ENCODE data around the gene CLEC12A.
A peak's percentile ranks its signal among the peaks of the same experiment; 100 is the strongest.
"Not testable (repeated sequence)": the region's sequence is repeated elsewhere in the genome, so short reads cannot be mapped to it uniquely, and the experiment has no call there.

CLEC12A gene

DNA sequence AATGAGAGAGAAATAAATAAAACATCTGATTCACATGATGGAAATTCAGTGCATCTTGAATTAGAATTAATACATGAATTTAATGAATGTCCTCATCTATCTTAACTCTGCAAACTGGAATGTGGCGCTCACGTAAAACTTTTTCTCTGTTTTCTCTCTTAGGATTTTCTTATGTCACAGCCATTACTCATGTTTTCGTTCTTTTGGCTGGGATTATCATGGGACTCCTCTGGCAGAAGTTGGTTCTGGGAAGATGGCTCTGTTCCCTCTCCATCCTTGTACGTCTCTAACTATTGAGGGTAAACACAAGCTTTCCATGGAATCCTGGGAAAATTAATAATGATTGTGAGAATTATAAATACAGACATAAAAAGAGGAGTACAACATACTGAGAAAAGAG lies 44.2 kb downstream of the CLEC12A start:
- CTCF ChIA-PET = interaction anchor here (1.2 to 1.9 kb wide), 2 partner anchors 125 to 257 kb away, joined by 3 to 4 read pairs; no protein-coding TSS in a partner anchor

DNA sequence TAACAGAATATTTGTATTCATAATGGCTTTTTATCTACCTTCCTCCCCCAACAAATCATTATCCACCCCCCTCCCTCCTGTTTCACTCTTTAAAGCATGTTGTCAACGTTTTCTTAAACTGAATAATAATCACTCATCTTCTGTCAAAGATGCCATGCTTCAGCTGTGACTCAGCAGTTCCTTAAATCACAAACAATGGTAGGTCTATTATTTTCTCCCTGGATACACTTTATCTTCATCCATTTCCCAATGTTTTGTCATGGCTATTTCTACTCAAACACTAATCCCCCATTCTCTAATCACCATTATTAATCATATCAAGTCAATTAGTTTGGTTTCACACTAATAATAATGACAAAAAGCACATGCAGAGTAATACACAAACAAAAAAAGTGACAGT lies 45.7 kb downstream of the CLEC12A start:
- ChIA-PET CTCF (no interaction called here), POLR2A (no interaction called here)
- Histone ChIP-seq H3K27me3 (replicated peaks in 2 of 5; ENCODE audit: control insufficient read depth in 4 of 5, insufficient read depth in 5 of 5, low read length in 4 of 5) (no peaks in the 10 kb centered on the region), H3K27ac (ENCODE audit: insufficient read depth in 1 of 2, low read depth in 1 of 2, low read length in 2 of 2, poor library complexity in 1 of 2, severe bottlenecking in 2 of 2) (peak overlapping the region in 1 of 2 experiments; percentile 63), H3K4me1 (ENCODE audit: control extremely low read depth in 1 of 4, control insufficient read depth in 4 of 4, insufficient read depth in 4 of 4, low read length in 3 of 4) (peaks cover 0 to 25% (median 19%) of the 10 kb centered on the region in 4 experiments), H3K9me3 (ENCODE audit: control extremely low read depth in 1 of 5, control insufficient read depth in 4 of 5, insufficient read depth in 2 of 5, low read depth in 1 of 5, low read length in 4 of 5) (peaks cover 0 to 2% (median 0%) of the 10 kb centered on the region in 5 experiments), H3K36me3 (ENCODE audit: control insufficient read depth in 4 of 4, insufficient read depth in 4 of 4, low read length in 3 of 4) (no peaks in the 10 kb centered on the region), H3K4me3 (ENCODE audit: control insufficient read depth in 1 of 7, extremely low read depth in 1 of 7, insufficient read depth in 4 of 7, low read depth in 2 of 7, low read length in 6 of 7) (no peak overlapping the region)
- WGBS (ENCODE audit: insufficient coverage) = 0% methylated on average over 1 of the region's 1 CpG
- DNase-seq = peak in 2 of 3 donors; percentile 61 to 68

More for the DNA sequence above, 44.2 kb downstream of the CLEC12A start:
- no peaks in the 10 kb centered on the region for H3K36me3 ChIP-seq (ENCODE audit: control insufficient read depth in 4 of 4, insufficient read depth in 4 of 4, low read length in 3 of 4)
- H3K4me1 ChIP-seq (ENCODE audit: control extremely low read depth in 1 of 4, control insufficient read depth in 4 of 4, insufficient read depth in 4 of 4, low read length in 3 of 4) = peaks cover 0 to 25% (median 19%) of the 10 kb centered on the region in 4 experiments
- no peaks in the 10 kb centered on the region for H3K27me3 ChIP-seq (replicated peaks in 2 of 5; ENCODE audit: control insufficient read depth in 4 of 5, insufficient read depth in 5 of 5, low read length in 4 of 5)
- H3K27ac ChIP-seq (ENCODE audit: insufficient read depth in 1 of 2, low read depth in 1 of 2, low read length in 2 of 2, poor library complexity in 1 of 2, severe bottlenecking in 2 of 2) = no peak overlapping the region
- WGBS (ENCODE audit: insufficient coverage) = 92% methylated on average over 3 of the region's 4 CpGs
- H3K9me3 ChIP-seq (ENCODE audit: control extremely low read depth in 1 of 5, control insufficient read depth in 4 of 5, insufficient read depth in 2 of 5, low read depth in 1 of 5, low read length in 4 of 5) = peaks cover 0 to 2% (median 0%) of the 10 kb centered on the region in 5 experiments
- DNase-seq = no peak
- POLR2A ChIA-PET = no interaction called here
- no peak overlapping the region for H3K4me3 ChIP-seq (ENCODE audit: control insufficient read depth in 1 of 7, extremely low read depth in 1 of 7, insufficient read depth in 4 of 7, low read depth in 2 of 7, low read length in 6 of 7)

DNA sequence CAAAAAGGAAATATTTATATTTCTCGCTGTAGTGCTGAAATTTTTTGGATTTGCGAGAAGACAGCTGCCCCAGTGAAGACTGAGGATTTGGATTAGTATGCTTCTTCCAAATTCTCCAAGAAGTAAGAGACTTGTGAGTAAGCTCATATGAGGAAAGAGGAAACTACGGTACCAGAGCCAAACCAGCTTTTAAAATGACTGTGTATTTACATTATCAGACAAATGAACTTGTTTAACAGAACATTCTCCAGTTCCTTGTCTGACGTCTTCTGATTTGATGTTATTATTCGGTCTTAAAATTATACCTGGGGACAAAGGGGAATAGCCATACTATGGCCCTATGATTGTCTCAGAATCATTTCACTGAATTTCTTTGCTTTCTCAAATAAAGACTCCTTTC lies 47.2 kb downstream of the CLEC12A start:
- CTCF ChIA-PET = interaction anchor here (0.8 to 1.4 kb wide), 5 partner anchors 8 to 268 kb away, joined by 3 to 6 read pairs (median 4); partner anchors contain the start of gene CLEC12B
- WGBS (ENCODE audit: insufficient coverage) = 67% methylated on average over 3 of the region's 5 CpGs
- Histone ChIP-seq H3K4me3 (ENCODE audit: control insufficient read depth in 1 of 7, extremely low read depth in 1 of 7, insufficient read depth in 4 of 7, low read depth in 2 of 7, low read length in 6 of 7) (peak overlapping the region in 1 of 7 experiments; percentile 24), H3K36me3 (ENCODE audit: control insufficient read depth in 4 of 4, insufficient read depth in 4 of 4, low read length in 3 of 4) (no peaks in the 10 kb centered on the region), H3K27me3 (replicated peaks in 2 of 5; ENCODE audit: control insufficient read depth in 4 of 5, insufficient read depth in 5 of 5, low read length in 4 of 5) (no peaks in the 10 kb centered on the region), H3K4me1 (ENCODE audit: control extremely low read depth in 1 of 4, control insufficient read depth in 4 of 4, insufficient read depth in 4 of 4, low read length in 3 of 4) (peaks cover 0 to 25% (median 19%) of the 10 kb centered on the region in 4 experiments), H3K9me3 (ENCODE audit: control extremely low read depth in 1 of 5, control insufficient read depth in 4 of 5, insufficient read depth in 2 of 5, low read depth in 1 of 5, low read length in 4 of 5) (peaks cover 0 to 2% (median 0%) of the 10 kb centered on the region in 5 experiments), H3K27ac (ENCODE audit: insufficient read depth in 1 of 2, low read depth in 1 of 2, low read length in 2 of 2, poor library complexity in 1 of 2, severe bottlenecking in 2 of 2) (peak overlapping the region in 1 of 2 experiments; percentile 15)
- peak in 2 of 3 donors; percentile 61 to 70 for DNase-seq
- POLR2A ChIA-PET = no interaction called here

DNA sequence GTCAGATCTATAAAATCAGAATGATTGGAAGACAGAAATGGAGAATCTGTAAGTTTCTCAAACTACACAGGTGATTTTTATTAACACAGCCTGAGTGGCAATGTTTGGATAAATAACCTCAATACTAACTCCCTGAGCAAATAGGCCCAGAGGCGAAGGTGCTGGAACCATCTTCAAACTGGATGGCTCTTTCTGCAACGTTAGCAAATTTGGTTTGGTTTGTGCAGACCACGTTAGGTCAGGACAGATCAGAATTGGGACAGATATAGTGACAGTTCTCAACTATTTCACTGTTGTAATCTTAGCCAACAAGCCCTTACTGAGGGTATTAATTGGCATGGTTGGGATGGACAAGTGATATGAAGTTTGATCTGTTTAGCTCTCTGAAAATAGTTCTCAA lies 50.1 kb downstream of the CLEC12A start:
- Histone ChIP-seq H3K4me3 (ENCODE audit: control insufficient read depth in 1 of 7, extremely low read depth in 1 of 7, insufficient read depth in 4 of 7, low read depth in 2 of 7, low read length in 6 of 7) (no peak overlapping the region), H3K9me3 (ENCODE audit: control extremely low read depth in 1 of 5, control insufficient read depth in 4 of 5, insufficient read depth in 2 of 5, low read depth in 1 of 5, low read length in 4 of 5) (peaks cover 0 to 2% (median 0%) of the 10 kb centered on the region in 5 experiments), H3K27me3 (replicated peaks in 2 of 5; ENCODE audit: control insufficient read depth in 4 of 5, insufficient read depth in 5 of 5, low read length in 4 of 5) (no peaks in the 10 kb centered on the region), H3K36me3 (ENCODE audit: control insufficient read depth in 4 of 4, insufficient read depth in 4 of 4, low read length in 3 of 4) (no peaks in the 10 kb centered on the region), H3K27ac (ENCODE audit: insufficient read depth in 1 of 2, low read depth in 1 of 2, low read length in 2 of 2, poor library complexity in 1 of 2, severe bottlenecking in 2 of 2) (no peak overlapping the region), H3K4me1 (ENCODE audit: control extremely low read depth in 1 of 4, control insufficient read depth in 4 of 4, insufficient read depth in 4 of 4, low read length in 3 of 4) (peaks cover 0 to 22% (median 19%) of the 10 kb centered on the region in 4 experiments)
- ChIA-PET POLR2A (no interaction called here), CTCF (interaction anchor here (1.4 kb wide), 1 partner anchor 21 kb away, joined by 3 read pairs; no protein-coding TSS in a partner anchor)
- 97% methylated on average over 3 of the region's 3 CpGs for WGBS (ENCODE audit: insufficient coverage)
- DNase-seq = no peak

DNA sequence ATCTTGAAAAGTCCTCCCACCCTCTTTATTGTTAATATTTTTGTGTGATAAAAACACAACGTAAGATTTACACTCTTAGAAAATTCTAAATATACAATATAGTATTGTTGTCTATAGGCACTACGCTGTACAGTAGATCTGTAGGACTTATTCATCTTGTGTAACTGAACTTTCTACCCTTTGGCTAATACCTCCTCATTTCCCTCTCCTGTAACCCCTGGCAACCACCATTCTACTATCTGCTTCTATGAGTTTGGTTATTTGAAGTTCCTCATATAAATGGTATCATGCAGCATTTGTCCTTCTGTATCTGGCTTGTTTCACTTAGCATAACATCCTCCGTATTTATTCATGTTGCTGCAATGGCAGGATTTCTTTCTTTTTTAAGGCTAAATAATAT lies 54.0 kb downstream of the CLEC12A start:
- peak in 2 of 3 donors; percentile 18 to 23 for DNase-seq
- ChIA-PET POLR2A (no interaction called here), CTCF (interaction anchor here (1.1 to 1.2 kb wide), 3 partner anchors 44 to 115 kb away, joined by 3 read pairs; no protein-coding TSS in a partner anchor)
- WGBS (ENCODE audit: insufficient coverage) = 100% methylated on average over 1 of the region's 3 CpGs
- Histone ChIP-seq H3K9me3 (ENCODE audit: control extremely low read depth in 1 of 5, control insufficient read depth in 4 of 5, insufficient read depth in 2 of 5, low read depth in 1 of 5, low read length in 4 of 5) (no peaks in the 10 kb centered on the region), H3K4me3 (ENCODE audit: control insufficient read depth in 1 of 7, extremely low read depth in 1 of 7, insufficient read depth in 4 of 7, low read depth in 2 of 7, low read length in 6 of 7) (no peak overlapping the region), H3K4me1 (ENCODE audit: control extremely low read depth in 1 of 4, control insufficient read depth in 4 of 4, insufficient read depth in 4 of 4, low read length in 3 of 4) (peaks cover 0 to 6% (median 3%) of the 10 kb centered on the region in 4 experiments), H3K27ac (ENCODE audit: insufficient read depth in 1 of 2, low read depth in 1 of 2, low read length in 2 of 2, poor library complexity in 1 of 2, severe bottlenecking in 2 of 2) (no peak overlapping the region), H3K27me3 (replicated peaks in 2 of 5; ENCODE audit: control insufficient read depth in 4 of 5, insufficient read depth in 5 of 5, low read length in 4 of 5) (no peaks in the 10 kb centered on the region), H3K36me3 (ENCODE audit: control insufficient read depth in 4 of 4, insufficient read depth in 4 of 4, low read length in 3 of 4) (no peaks in the 10 kb centered on the region)

DNA sequence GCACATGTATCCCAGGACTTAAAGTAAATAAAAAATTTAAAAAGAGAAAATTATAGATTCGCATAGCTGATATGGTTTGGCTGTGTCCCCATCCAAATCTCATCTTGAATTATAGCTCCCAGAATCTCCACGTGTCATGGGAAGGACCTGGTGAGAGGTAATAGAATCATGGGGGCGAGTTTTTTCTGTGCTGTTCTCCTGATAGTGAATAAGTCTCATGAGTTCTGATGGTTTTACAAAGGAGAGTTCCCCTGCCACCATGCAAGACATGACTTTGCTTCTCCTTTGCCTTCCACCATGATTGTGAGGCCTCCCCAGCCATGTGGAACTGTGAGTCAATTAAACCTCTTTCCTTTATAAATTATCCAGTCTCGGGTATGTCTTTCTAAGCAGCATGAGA lies 55.5 kb downstream of the CLEC12A start:
- POLR2A ChIA-PET = interaction anchor here (0.6 kb wide), 1 partner anchor 16 kb away, joined by 3 read pairs; no protein-coding TSS in a partner anchor
- not testable (repeated sequence) for H3K4me3 ChIP-seq (ENCODE audit: control insufficient read depth in 1 of 7, extremely low read depth in 1 of 7, insufficient read depth in 4 of 7, low read depth in 2 of 7, low read length in 6 of 7); H3K27me3 ChIP-seq (replicated peaks in 2 of 5; ENCODE audit: control insufficient read depth in 4 of 5, insufficient read depth in 5 of 5, low read length in 4 of 5); H3K9me3 ChIP-seq (ENCODE audit: control extremely low read depth in 1 of 5, control insufficient read depth in 4 of 5, insufficient read depth in 2 of 5, low read depth in 1 of 5, low read length in 4 of 5); H3K36me3 ChIP-seq (ENCODE audit: control insufficient read depth in 4 of 4, insufficient read depth in 4 of 4, low read length in 3 of 4); H3K27ac ChIP-seq (ENCODE audit: insufficient read depth in 1 of 2, low read depth in 1 of 2, low read length in 2 of 2, poor library complexity in 1 of 2, severe bottlenecking in 2 of 2); DNase-seq
- H3K4me1 ChIP-seq (ENCODE audit: control extremely low read depth in 1 of 4, control insufficient read depth in 4 of 4, insufficient read depth in 4 of 4, low read length in 3 of 4) = peaks cover 0 to 15% (median 3%) of the 10 kb centered on the region in 4 experiments
- WGBS (ENCODE audit: insufficient coverage) = 100% methylated on average over 2 of the region's 4 CpGs
- CTCF ChIA-PET = interaction anchor here (1.5 kb wide), 1 partner anchor 16 kb away, joined by 3 read pairs; the partner anchor contains the start of gene CLEC12B

DNA sequence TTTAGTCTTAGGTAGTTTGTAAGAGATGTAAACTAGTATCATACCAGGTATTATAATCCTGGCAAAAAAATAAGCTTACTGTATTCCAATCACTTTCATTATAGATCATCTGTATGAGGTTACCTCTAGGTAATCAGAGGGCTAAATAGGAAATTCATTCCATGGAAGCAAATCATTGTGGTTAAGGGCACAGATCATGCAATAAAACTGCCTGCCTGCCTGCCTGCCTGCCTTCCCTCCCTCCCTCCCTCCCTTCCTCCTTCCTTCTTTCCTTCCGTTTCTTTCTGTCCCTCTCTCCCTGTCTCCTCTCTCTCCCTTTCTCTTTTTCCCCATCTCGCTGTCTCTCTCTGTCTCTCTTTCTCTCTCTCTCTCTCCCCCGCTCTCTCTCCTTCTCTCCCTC lies 56.1 kb downstream of the CLEC12A start:
- CTCF ChIA-PET = interaction anchor here (0.7 to 5.7 kb wide), 3 partner anchors 18 to 113 kb away, joined by 3 to 24 read pairs (median 5); no protein-coding TSS in a partner anchor

More for the DNA sequence above, 56.1 kb downstream of the CLEC12A start:
- Histone ChIP-seq H3K4me1 (ENCODE audit: control extremely low read depth in 1 of 4, control insufficient read depth in 4 of 4, insufficient read depth in 4 of 4, low read length in 3 of 4) (peaks cover 0 to 17% (median 3%) of the 10 kb centered on the region in 4 experiments), H3K36me3 (ENCODE audit: control insufficient read depth in 4 of 4, insufficient read depth in 4 of 4, low read length in 3 of 4) (no peaks in the 10 kb centered on the region), H3K27ac (ENCODE audit: insufficient read depth in 1 of 2, low read depth in 1 of 2, low read length in 2 of 2, poor library complexity in 1 of 2, severe bottlenecking in 2 of 2) (no peak overlapping the region), H3K27me3 (replicated peaks in 2 of 5; ENCODE audit: control insufficient read depth in 4 of 5, insufficient read depth in 5 of 5, low read length in 4 of 5) (no peaks in the 10 kb centered on the region), H3K9me3 (ENCODE audit: control extremely low read depth in 1 of 5, control insufficient read depth in 4 of 5, insufficient read depth in 2 of 5, low read depth in 1 of 5, low read length in 4 of 5) (no peaks in the 10 kb centered on the region), H3K4me3 (ENCODE audit: control insufficient read depth in 1 of 7, extremely low read depth in 1 of 7, insufficient read depth in 4 of 7, low read depth in 2 of 7, low read length in 6 of 7) (no peak overlapping the region)
- 54% methylated on average over 2 of the region's 3 CpGs for WGBS (ENCODE audit: insufficient coverage)
- POLR2A ChIA-PET = no interaction called here
- DNase-seq = no peak

Data from common myeloid progenitor, CD34-positive (primary cell).